Measurements from ENCODE around the gene C4orf51.

C4orf51 gene

DNA sequence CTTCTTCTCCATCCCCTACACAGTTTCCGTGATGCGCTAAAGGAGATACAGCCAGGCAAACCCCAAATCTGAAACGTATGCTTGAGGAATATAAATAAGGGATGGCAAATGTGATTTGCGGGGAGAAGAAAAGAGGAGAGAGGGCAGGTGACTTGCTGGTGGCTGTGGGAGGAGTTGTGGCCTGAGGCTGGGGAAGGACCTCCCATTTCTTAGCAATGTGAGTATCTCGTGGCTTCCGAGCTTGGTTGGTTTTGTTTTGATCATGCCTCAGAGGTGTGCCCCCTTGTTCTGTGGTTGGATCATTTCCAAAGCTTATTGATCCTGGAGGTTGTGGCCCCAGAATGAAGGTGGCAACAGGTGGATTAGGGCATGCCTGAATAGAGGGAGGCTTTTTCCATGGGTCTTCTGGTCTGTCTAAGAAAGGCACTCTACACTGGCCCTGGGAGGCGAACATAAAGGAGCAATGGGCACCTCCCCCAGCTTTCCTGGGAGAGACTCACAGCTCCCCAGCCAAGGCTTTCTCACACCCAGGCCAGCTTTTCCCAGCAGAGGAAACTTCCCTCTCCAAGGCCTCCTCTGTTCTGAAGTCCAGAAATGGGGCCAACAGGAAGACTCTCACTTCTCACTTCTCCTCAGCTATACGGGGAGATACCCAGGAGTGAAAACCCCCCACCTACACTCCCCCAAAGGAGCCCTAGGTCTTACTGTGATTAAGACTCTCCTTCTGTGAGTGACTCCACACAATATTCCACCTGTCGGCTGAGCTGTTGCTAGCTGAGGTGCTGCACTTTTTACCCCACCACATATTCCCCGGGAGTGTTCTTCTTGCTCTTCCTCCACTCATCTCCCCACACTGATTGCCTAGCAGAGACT lies 40.0 kb downstream of the C4orf51 start:
- H3K36me3 ChIP-seq (ENCODE audit: insufficient read depth, low read length) = no peaks in the 10 kb centered on the region
- no peaks in the 10 kb centered on the region for H3K27me3 ChIP-seq (ENCODE audit: insufficient read depth, low read length)
- no peak overlapping the region for H3K4me3 ChIP-seq (ENCODE audit: low read length)
- peaks cover 27% of the 10 kb centered on the region for H3K4me1 ChIP-seq (ENCODE audit: insufficient read depth, low read length)
- H3K9me3 ChIP-seq (ENCODE audit: low read length) = peaks cover 2% of the 10 kb centered on the region
- H2AFZ ChIP-seq (ENCODE audit: low read depth, low read length) = no peak overlapping the region

DNA sequence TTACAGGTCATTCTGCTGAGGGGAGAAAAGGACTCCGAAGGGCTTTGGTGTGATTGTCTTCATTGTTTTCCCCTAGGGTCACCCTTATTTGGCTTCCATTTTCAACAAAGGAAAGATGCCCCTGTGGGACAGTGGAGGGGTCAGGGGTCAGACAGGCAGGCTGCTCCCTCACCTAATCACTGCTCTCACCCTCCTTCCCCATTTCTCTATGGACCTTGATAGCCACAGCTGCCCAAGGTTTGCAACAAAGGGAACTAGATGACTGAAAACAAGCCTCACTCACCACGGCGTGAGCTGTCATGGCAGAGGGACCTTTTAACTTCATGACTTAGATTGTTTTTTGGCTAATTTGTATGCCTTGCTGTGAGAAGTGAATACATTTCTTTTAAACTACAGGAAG lies 40.7 kb downstream of the C4orf51 start:
- H3K9me3 ChIP-seq (ENCODE audit: low read length) = peaks cover 2% of the 10 kb centered on the region
- H3K27me3 ChIP-seq (ENCODE audit: insufficient read depth, low read length) = no peaks in the 10 kb centered on the region
- H3K4me1 ChIP-seq (ENCODE audit: insufficient read depth, low read length) = peaks cover 27% of the 10 kb centered on the region
- H3K36me3 ChIP-seq (ENCODE audit: insufficient read depth, low read length) = no peaks in the 10 kb centered on the region
- H3K4me3 ChIP-seq (ENCODE audit: low read length) = no peak overlapping the region
- H2AFZ ChIP-seq (ENCODE audit: low read depth, low read length) = no peak overlapping the region

DNA sequence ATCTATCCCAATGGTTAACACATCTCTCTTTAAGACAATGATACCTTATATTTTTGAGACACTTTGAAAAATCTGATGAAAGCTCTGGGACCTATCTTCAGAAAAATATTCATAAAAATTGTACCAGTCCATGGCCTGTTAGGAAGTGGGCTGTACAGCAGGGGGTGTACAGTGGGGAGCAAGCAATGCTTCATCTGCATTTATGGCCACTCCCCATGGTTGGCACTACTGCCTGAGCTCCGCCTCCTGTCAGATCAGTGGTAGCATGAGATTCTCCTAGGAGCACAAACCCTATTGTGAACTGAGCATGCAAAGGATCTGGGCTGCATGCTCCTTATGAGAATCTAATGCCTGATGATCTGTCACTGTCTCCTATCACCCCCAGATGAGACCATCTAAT lies 42.6 kb downstream of the C4orf51 start:
- Histone ChIP-seq H3K36me3 (ENCODE audit: insufficient read depth, low read length) (no peaks in the 10 kb centered on the region), H3K4me1 (ENCODE audit: insufficient read depth, low read length) (peaks cover 11% of the 10 kb centered on the region), H3K27me3 (ENCODE audit: insufficient read depth, low read length) (no peaks in the 10 kb centered on the region), H3K4me3 (ENCODE audit: low read length) (no peak overlapping the region), H2AFZ (ENCODE audit: low read depth, low read length) (no peak overlapping the region), H3K9me3 (ENCODE audit: low read length) (peaks cover 2% of the 10 kb centered on the region)

DNA sequence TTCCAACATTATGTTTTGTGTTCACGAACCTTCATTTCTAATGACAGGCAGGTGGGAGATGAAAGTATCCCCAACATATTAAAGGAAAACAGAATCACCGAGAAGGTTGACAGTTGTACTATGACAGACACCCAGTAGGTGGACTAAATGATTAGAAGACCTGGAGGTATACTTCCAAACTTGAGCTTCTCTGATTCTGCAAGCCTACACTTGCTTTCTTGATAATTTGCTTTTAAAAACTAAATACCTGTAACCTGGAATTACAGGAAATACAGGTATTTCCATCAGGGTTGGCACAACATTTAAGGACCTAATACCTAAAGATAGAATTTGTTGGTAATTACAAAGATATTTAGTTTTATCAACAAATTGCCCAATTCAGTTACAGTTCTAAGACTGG lies 43.4 kb downstream of the C4orf51 start:
- peaks cover 2% of the 10 kb centered on the region for H3K9me3 ChIP-seq (ENCODE audit: low read length)
- no peaks in the 10 kb centered on the region for H3K27me3 ChIP-seq (ENCODE audit: insufficient read depth, low read length)
- H2AFZ ChIP-seq (ENCODE audit: low read depth, low read length) = no peak overlapping the region

DNA sequence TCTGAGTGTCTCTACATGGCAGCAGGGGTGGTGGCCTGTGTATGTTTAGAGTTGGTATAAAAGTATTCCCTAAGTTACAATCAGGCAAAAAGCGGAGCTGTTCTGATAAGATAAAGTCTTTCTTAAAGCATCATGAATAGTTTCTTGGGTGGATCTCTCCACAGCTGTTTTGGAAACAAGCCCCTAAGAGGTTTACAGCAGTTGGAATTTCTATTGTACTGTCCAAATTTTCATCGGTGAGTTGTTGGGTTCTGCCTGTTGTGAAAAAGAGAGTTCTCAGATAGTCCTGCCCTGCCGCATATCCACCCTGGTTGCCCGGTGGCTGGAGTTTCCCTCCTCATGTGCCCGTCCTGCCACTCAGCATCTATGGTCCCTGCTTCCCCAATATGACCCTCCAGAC lies 50.1 kb downstream of the C4orf51 start:
- no peaks in the 10 kb centered on the region for H3K9me3 ChIP-seq (ENCODE audit: low read length)
- no peaks in the 10 kb centered on the region for H3K27me3 ChIP-seq (ENCODE audit: insufficient read depth, low read length)
- no peak overlapping the region for H2AFZ ChIP-seq (ENCODE audit: low read depth, low read length)
- H3K36me3 ChIP-seq (ENCODE audit: insufficient read depth, low read length) = no peaks in the 10 kb centered on the region
- peaks cover 23% of the 10 kb centered on the region for H3K4me1 ChIP-seq (ENCODE audit: insufficient read depth, low read length)
- no peak overlapping the region for H3K4me3 ChIP-seq (ENCODE audit: low read length)

More for the DNA sequence above, 43.4 kb downstream of the C4orf51 start:
- H3K4me1 ChIP-seq (ENCODE audit: insufficient read depth, low read length) = peaks cover 10% of the 10 kb centered on the region
- H3K36me3 ChIP-seq (ENCODE audit: insufficient read depth, low read length) = no peaks in the 10 kb centered on the region
- no peak overlapping the region for H3K4me3 ChIP-seq (ENCODE audit: low read length)

DNA sequence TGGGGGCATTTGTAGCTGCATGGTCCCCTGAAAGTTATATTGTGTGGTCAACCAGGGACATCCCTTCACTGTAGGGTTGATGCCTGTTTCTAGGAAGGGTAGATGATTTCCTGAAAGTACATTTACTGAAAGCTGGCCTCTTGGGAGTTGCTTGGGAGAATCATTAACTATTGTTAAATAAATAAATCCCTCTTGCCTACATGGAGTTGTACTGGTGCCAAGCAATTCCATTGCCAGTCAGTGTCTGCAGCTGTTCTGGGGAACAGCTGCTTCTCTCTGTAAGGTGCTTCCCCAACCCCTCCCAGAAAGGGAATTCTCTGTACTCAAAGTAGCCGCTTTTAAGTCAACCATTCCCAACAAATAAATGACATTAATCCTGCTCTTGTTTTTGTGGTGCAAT lies 51.1 kb downstream of the C4orf51 start:
- H3K4me1 ChIP-seq (ENCODE audit: insufficient read depth, low read length) = peaks cover 31% of the 10 kb centered on the region
- no peaks in the 10 kb centered on the region for H3K36me3 ChIP-seq (ENCODE audit: insufficient read depth, low read length)
- H3K9me3 ChIP-seq (ENCODE audit: low read length) = no peaks in the 10 kb centered on the region
- no peak overlapping the region for H3K4me3 ChIP-seq (ENCODE audit: low read length)
- no peaks in the 10 kb centered on the region for H3K27me3 ChIP-seq (ENCODE audit: insufficient read depth, low read length)
- no peak overlapping the region for H2AFZ ChIP-seq (ENCODE audit: low read depth, low read length)

DNA sequence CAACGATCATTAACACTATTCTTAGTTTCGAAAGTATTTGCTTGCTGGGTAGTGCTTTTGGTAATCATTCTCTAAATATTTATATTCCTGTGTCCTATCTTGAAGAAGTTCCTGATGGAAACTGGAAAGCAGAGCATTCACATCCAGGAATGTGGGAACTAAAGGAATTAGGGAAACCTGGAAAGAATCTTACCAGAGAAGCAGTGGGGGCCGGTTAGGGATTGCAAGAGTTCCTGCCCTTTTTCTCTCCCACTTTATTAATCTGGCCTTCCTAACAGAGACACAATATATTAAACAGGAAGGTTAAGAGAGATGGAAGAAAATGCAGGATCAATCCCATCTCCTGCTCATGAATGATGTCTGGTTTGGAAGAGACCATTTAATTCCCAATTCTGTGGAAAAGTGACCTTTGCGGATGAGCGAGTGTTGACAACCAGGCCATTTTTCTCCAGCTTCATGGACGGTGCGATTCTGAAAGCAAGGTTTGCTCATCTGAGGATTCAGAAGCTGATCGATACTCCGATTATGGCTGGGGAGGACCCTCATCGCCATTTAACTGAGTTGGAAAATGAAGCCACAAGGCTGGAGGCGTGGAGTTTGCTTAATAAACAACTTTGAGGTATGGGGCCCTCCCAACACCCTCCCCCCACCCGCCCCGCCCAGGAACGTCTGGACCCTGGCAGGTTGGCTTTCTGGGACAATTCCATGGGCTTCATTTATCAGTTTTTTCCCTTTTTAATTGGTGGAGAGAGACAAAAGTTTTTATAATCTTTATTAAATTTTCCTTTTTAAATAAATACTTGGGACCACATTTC lies 52.3 kb downstream of the C4orf51 start:
- H3K4me3 ChIP-seq (ENCODE audit: low read length) = peak overlapping the region; percentile 5

DNA sequence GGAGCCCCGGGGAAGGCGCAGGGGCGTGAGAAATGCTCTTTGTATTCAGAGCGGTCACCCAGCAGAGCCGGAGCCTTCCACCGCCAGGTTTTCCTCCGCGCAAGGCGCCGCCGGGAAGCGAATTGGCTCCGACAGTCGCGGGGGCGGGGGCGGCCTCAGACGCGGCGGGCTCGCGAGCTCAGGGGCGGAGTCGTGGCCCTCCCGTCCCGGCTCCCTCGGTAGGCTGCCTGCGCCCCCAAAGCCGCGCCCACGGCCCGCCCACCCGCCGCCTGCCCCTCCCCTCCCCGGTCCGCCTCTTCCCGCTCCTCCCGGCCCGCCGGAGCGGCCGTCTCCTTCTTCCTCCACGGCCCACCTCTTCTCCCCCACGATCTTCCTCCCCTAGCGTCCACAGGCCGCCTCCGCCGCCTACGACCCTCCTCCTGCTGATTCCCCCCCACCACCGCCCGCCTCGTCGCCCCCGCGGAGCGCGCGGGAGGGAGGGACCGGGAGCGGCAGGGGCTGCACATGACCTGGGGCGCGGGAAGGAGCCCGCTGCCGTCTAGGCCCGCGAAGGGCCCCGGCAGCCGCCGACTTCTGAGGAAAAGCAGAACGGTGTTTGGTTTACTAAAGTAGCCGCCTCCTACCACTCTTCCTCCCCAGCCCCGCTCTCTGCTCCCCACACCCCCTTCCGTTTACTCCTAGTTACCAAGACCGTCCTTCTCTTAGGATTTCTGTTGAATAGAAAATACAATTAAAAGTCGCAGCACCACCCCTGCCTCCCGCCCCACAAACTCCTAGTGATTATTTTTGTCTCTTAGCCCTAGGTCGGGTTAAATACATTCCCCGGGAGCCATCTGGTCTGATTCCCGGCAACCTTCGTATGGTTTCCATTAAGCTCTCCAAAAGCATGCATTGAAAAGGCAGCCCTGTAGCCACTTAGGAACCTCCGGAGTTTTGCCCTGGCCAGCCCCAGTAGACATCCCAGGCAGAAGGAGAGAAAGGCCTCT lies 53.2 kb downstream of the C4orf51 start:
- H3K9me3 ChIP-seq (ENCODE audit: low read length) = no peaks in the 10 kb centered on the region
- H3K4me3 ChIP-seq (ENCODE audit: low read length) = peak overlapping the region; percentile 29
- H3K36me3 ChIP-seq (ENCODE audit: insufficient read depth, low read length) = no peaks in the 10 kb centered on the region
- no peaks in the 10 kb centered on the region for H3K27me3 ChIP-seq (ENCODE audit: insufficient read depth, low read length)
- H2AFZ ChIP-seq (ENCODE audit: low read depth, low read length) = no peak overlapping the region
- peaks cover 45% of the 10 kb centered on the region for H3K4me1 ChIP-seq (ENCODE audit: insufficient read depth, low read length)

More for the DNA sequence above, 52.3 kb downstream of the C4orf51 start:
- no peaks in the 10 kb centered on the region for H3K36me3 ChIP-seq (ENCODE audit: insufficient read depth, low read length)
- H3K9me3 ChIP-seq (ENCODE audit: low read length) = no peaks in the 10 kb centered on the region
- peaks cover 42% of the 10 kb centered on the region for H3K4me1 ChIP-seq (ENCODE audit: insufficient read depth, low read length)
- H3K27me3 ChIP-seq (ENCODE audit: insufficient read depth, low read length) = no peaks in the 10 kb centered on the region
- H2AFZ ChIP-seq (ENCODE audit: low read depth, low read length) = no peak overlapping the region

DNA sequence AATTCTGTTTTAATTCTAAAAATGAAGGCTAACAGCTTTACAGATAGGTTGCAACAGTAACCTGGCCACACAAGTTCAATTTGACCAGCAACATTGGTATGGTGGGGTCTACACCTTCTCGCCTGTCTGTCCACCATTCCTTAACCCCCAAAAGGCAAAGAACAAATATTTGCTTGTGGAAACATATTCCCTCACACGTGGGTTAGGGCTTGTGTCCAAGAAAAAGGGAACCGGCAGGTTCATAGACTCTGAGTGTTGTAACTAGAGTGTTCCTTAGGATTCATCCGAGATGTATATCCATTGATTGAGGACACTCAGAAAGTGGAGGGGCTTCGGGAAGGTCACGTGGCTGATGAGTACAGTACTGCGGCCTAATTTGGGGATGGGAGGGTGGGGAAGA lies 54.1 kb downstream of the C4orf51 start:
- no peaks in the 10 kb centered on the region for H3K9me3 ChIP-seq (ENCODE audit: low read length)
- no peaks in the 10 kb centered on the region for H3K36me3 ChIP-seq (ENCODE audit: insufficient read depth, low read length)
- H3K4me1 ChIP-seq (ENCODE audit: insufficient read depth, low read length) = peaks cover 45% of the 10 kb centered on the region
- no peak overlapping the region for H2AFZ ChIP-seq (ENCODE audit: low read depth, low read length)
- no peaks in the 10 kb centered on the region for H3K27me3 ChIP-seq (ENCODE audit: insufficient read depth, low read length)
- peak overlapping the region; percentile 29 for H3K4me3 ChIP-seq (ENCODE audit: low read length)

DNA sequence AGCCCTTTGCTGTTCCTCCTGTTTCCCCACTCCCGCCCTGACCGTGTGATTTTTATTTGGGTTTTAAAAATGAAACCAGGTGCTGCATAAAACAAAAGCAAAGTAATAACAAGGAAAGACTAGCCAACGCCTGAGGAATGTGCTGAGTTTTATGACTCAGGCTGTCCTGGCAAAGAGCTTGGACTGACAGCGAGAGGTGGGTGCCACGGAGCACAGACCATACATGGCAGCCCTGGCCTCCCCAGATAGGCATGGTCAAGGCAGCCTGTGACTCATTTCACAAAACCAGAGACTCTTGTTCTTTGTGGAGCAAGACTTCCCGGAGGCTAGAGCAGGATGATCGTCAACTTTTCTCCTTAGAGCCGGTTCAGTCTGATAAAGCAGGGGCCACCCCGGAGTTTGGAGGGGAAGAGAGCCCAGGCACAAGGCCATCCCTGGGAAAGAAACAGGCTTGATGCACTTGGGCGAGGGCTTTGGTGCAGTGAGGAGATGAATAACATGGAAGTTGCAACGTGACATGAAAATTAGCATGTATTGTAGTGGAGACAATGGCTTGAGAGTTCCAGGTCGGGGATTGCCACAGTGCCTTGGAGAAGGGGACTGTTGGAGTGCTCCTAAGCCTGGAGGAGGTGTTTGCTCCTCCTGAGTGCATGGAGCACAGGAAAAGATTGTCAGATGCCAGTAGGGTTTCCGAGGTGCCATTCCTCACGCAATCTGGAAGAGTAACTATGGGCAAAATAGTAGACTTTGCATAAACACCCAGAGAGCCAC lies 54.8 kb downstream of the C4orf51 start:
- Histone ChIP-seq H2AFZ (ENCODE audit: low read depth, low read length) (no peak overlapping the region), H3K36me3 (ENCODE audit: insufficient read depth, low read length) (no peaks in the 10 kb centered on the region), H3K4me3 (ENCODE audit: low read length) (no peak overlapping the region), H3K27me3 (ENCODE audit: insufficient read depth, low read length) (no peaks in the 10 kb centered on the region), H3K9me3 (ENCODE audit: low read length) (no peaks in the 10 kb centered on the region), H3K4me1 (ENCODE audit: insufficient read depth, low read length) (peaks cover 45% of the 10 kb centered on the region)

DNA sequence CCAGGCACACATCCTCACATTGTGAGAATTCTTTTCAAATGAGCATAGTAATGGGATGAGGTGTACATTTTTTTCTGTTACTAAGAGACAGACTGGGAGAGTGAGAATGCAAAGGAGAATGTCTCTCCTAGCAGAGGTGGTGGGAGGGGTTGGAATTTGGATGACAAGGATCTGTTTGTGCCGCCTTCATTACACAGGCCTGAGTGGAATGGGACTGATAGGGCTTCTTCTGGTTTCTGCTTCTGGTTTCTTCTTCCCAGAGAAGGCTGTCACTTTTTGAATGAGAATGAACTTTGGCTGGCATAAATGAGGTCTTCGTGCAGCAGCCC lies 55.4 kb downstream of the C4orf51 start:
- no peak overlapping the region for H3K4me3 ChIP-seq (ENCODE audit: low read length)
- no peaks in the 10 kb centered on the region for H3K27me3 ChIP-seq (ENCODE audit: insufficient read depth, low read length)

DNA sequence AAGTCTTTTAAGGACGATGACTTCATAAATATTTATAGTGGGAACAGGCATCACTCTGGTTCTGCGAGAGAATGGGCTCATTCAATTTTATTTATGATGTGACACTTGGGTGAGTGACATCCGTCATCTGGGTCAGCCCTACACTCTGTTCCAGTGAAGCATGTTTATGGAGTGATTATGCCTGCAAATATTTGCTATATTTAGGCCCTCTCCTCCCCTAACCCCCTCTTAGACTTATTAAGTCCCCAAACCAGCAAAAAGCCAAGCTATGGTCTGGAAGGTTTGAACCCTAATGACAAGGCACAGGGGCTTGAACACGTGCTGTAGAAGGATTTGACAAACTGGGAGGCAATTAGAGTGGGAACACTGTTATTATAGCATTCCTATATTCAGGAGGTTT lies 55.9 kb downstream of the C4orf51 start:
- Histone ChIP-seq H3K36me3 (ENCODE audit: insufficient read depth, low read length) (no peaks in the 10 kb centered on the region), H3K4me3 (ENCODE audit: low read length) (no peak overlapping the region), H3K9me3 (ENCODE audit: low read length) (no peaks in the 10 kb centered on the region), H3K4me1 (ENCODE audit: insufficient read depth, low read length) (peaks cover 45% of the 10 kb centered on the region), H2AFZ (ENCODE audit: low read depth, low read length) (no peak overlapping the region), H3K27me3 (ENCODE audit: insufficient read depth, low read length) (no peaks in the 10 kb centered on the region)

More for the DNA sequence above, 55.4 kb downstream of the C4orf51 start:
- Histone ChIP-seq H3K36me3 (ENCODE audit: insufficient read depth, low read length) (no peaks in the 10 kb centered on the region), H3K4me1 (ENCODE audit: insufficient read depth, low read length) (peaks cover 45% of the 10 kb centered on the region), H2AFZ (ENCODE audit: low read depth, low read length) (no peak overlapping the region), H3K9me3 (ENCODE audit: low read length) (no peaks in the 10 kb centered on the region)

Measured in neuron (in vitro differentiated cells).